H9 (cell line): ENCODE results near the gene MDK. TPM values are rescaled to one million over a fixed set of nuclear protein-coding genes. Genes with fewer than 3 reads are reported as not detected.

Source experiments
- DNase-seq: peaks from one replicate; pipeline ENCODE4 v3.0.0-alpha.2; 2017
- H2AFZ ChIP-seq: one replicate; pipeline ENCODE4 v1.6.1; 2013; ENCODE audit warnings: mild to moderate bottlenecking, low read length, control low read depth, moderate library complexity
- H2AK5ac ChIP-seq: 2 replicates; pipeline ENCODE4 v1.6.1; 2013; ENCODE audit warnings: low read length, control low read depth, mixed read lengths; ENCODE audit not compliant: insufficient read length
- H2BK120ac ChIP-seq: one replicate; pipeline ENCODE4 v1.6.1; 2013; ENCODE audit warnings: low read depth, mild to moderate bottlenecking, low read length, control low read depth, inconsistent platforms; ENCODE audit not compliant: poor library complexity, severe bottlenecking
- H2BK12ac ChIP-seq: 2 replicates; pipeline ENCODE4 v1.6.1; 2013; ENCODE audit warnings: low read length, control low read depth, mixed read lengths, low read depth; ENCODE audit not compliant: insufficient read length
- H2BK15ac ChIP-seq: 2 replicates; pipeline ENCODE4 v1.6.1; 2013; ENCODE audit warnings: low read depth, low read length, control low read depth
- H2BK20ac ChIP-seq: one replicate; pipeline ENCODE4 v1.6.1; 2013; ENCODE audit warnings: low read depth, mild to moderate bottlenecking, low read length, control low read depth, inconsistent platforms; ENCODE audit not compliant: poor library complexity, severe bottlenecking
- H2BK5ac ChIP-seq: 2 replicates; pipeline ENCODE4 v1.6.1; 2013; ENCODE audit warnings: low read length, control low read depth, mixed read lengths; ENCODE audit not compliant: insufficient read length
- H3K14ac ChIP-seq: 2 replicates; pipeline ENCODE4 v1.6.1; 2013; ENCODE audit warnings: low read length, control low read depth; ENCODE audit not compliant: insufficient read depth
- H3K18ac ChIP-seq: 2 replicates; pipeline ENCODE4 v1.6.1; 2013; ENCODE audit warnings: low read depth, mild to moderate bottlenecking, mixed read lengths, low read length, control low read depth; ENCODE audit not compliant: insufficient read length
- H3K23ac ChIP-seq: 2 replicates; pipeline ENCODE4 v1.6.1; 2013; ENCODE audit warnings: low read length, control low read depth, mixed read lengths, low read depth; ENCODE audit not compliant: insufficient read length
- H3K23me2 ChIP-seq: 2 replicates; pipeline ENCODE4 v1.6.1; 2013; ENCODE audit warnings: low read depth, mild to moderate bottlenecking, mixed read lengths, low read length, control low read depth; ENCODE audit not compliant: insufficient read length, poor library complexity, severe bottlenecking
- H3K27ac ChIP-seq: 2 replicates; pipeline ENCODE4 v1.5.1; 2013; ENCODE audit warnings: low read length, control low read depth, mixed read lengths, low read depth; ENCODE audit not compliant: insufficient read length
- H3K27me3 ChIP-seq: 2 replicates; pipeline ENCODE4 v1.6.1; 2013; ENCODE audit warnings: low read length, control low read depth, inconsistent platforms; ENCODE audit not compliant: insufficient read depth
- H3K4ac ChIP-seq: 2 replicates; pipeline ENCODE4 v1.6.1; 2013; ENCODE audit warnings: low read depth, mild to moderate bottlenecking, control low read depth, inconsistent platforms, low read length, moderate library complexity
- H3K4me1 ChIP-seq: 2 replicates; pipeline ENCODE4 v1.6.1; 2013; ENCODE audit warnings: low read length, control low read depth, inconsistent platforms; ENCODE audit not compliant: insufficient read depth
- H3K4me2 ChIP-seq: 2 replicates; pipeline ENCODE4 v1.6.1; 2013; ENCODE audit warnings: low read length, control low read depth, mixed read lengths; ENCODE audit not compliant: insufficient read length, insufficient read depth
- H3K56ac ChIP-seq: 2 replicates; pipeline ENCODE4 v1.6.1; 2013; ENCODE audit warnings: low read depth, mild to moderate bottlenecking, mixed read lengths, low read length, control low read depth; ENCODE audit not compliant: insufficient read length
- H3K79me1 ChIP-seq: 2 replicates; pipeline ENCODE4 v1.6.1; 2013; ENCODE audit warnings: low read depth, mild to moderate bottlenecking, moderate library complexity, low read length, control low read depth, inconsistent platforms; ENCODE audit not compliant: insufficient read depth, poor library complexity, severe bottlenecking
- H3K79me2 ChIP-seq: 2 replicates; pipeline ENCODE4 v1.6.1; 2013; ENCODE audit warnings: low read length, control low read depth, inconsistent platforms; ENCODE audit not compliant: insufficient read depth
- H3K9ac ChIP-seq: 2 replicates; pipeline ENCODE4 v1.6.1; 2013; ENCODE audit warnings: low read length, control low read depth, mixed read lengths; ENCODE audit not compliant: insufficient read length; ENCODE audit errors: extremely low read depth
- H3K9me3 ChIP-seq: one replicate; pipeline ENCODE4 v1.6.1; 2013; ENCODE audit warnings: low read depth, low read length, inconsistent platforms; ENCODE audit not compliant: control insufficient read depth
- H3T11ph ChIP-seq: one replicate; pipeline ENCODE4 v1.6.1; 2013; ENCODE audit warnings: mild to moderate bottlenecking, low read length, control low read depth, inconsistent platforms
- H4K20me1 ChIP-seq: one replicate; pipeline ENCODE4 v1.6.1; 2013; ENCODE audit not compliant: control insufficient read depth, insufficient read length, insufficient read depth
- H4K5ac ChIP-seq: 2 replicates; pipeline ENCODE4 v1.6.1; 2013; ENCODE audit warnings: low read depth, mild to moderate bottlenecking, mixed read lengths, low read length, control low read depth; ENCODE audit not compliant: insufficient read length
- H4K8ac ChIP-seq: replicated peaks from 2 replicates; pipeline ENCODE4 v1.6.1; 2013; ENCODE audit warnings: low read length, control low read depth, mixed read lengths, low read depth; ENCODE audit not compliant: insufficient read length
- H4K91ac ChIP-seq: 2 replicates; pipeline ENCODE4 v1.6.1; 2013; ENCODE audit warnings: low read depth, mild to moderate bottlenecking, moderate library complexity, mixed read lengths, low read length, control low read depth; ENCODE audit not compliant: insufficient read length
- H3K27ac Mint-ChIP-seq, 3 experiments: 2 replicates in 2 of 3; 3 replicates in 1 of 3; pipeline ENCODE4 v1.8.0; 2020 to 2021; ENCODE audit warnings: mixed read lengths in 3 of 3, mild to moderate bottlenecking in 1 of 3, moderate library complexity in 1 of 3
- H3K27me3 Mint-ChIP-seq: 2 replicates; pipeline ENCODE4 v1.8.0; 2021; ENCODE audit warnings: low read depth, mild to moderate bottlenecking, moderate library complexity, mixed read lengths
- H3K36me3 Mint-ChIP-seq, 3 experiments: 2 replicates in 2 of 3; 3 replicates in 1 of 3; pipeline ENCODE4 v1.8.0; 2020 to 2021; ENCODE audit warnings: low read depth in 3 of 3, mixed read lengths in 3 of 3; ENCODE audit not compliant: insufficient read depth in 1 of 3
- H3K4me1 Mint-ChIP-seq, 2 experiments: 2 replicates each; pipeline ENCODE4 v1.8.0; 2020; ENCODE audit warnings: mixed read lengths in 2 of 2
- H3K4me3 Mint-ChIP-seq, 2 experiments: 2 replicates in 1 of 2; 3 replicates in 1 of 2; pipeline ENCODE4 v1.8.0; 2020 to 2021; ENCODE audit warnings: mild to moderate bottlenecking in 2 of 2, mixed read lengths in 2 of 2, moderate library complexity in 1 of 2
- H3K9me3 Mint-ChIP-seq, 2 experiments: 2 replicates in 1 of 2; 3 replicates in 1 of 2; pipeline ENCODE4 v1.8.0; 2020; ENCODE audit warnings: mild to moderate bottlenecking in 2 of 2, mixed read lengths in 2 of 2, moderate library complexity in 1 of 2
- WGBS: extraction: QIAGEN DNeasy Blood & Tissue Kit; methylation state at CpG from one replicate; pipeline ENCODE4 v1.1.7; 2013; ENCODE audit warnings: missing lambda C conversion rate, low lambda C conversion rate, mixed read lengths; ENCODE audit not compliant: insufficient read length; ENCODE audit errors: extremely low coverage; 5-methylcytosine and 5-hydroxymethylcytosine counted together
- total RNA-seq: library from RNA; stranded (reverse); gene quantifications from 2 replicates; pipeline ENCODE4 v1.2.1, GENCODE V29; 2021
- TF ChIP-seq, protein P1 (sequence below): fragments of 200-600 bp; sonication (generic); conservative IDR thresholded peaks from 3 replicates; pipeline ENCODE4 v1.8.0; 2021; ENCODE audit warnings: antibody characterized with exemption, mild to moderate bottlenecking

The MDK gene
- total RNA-seq, 1 experiment from 2014 or later = 392 TPM

DNA sequence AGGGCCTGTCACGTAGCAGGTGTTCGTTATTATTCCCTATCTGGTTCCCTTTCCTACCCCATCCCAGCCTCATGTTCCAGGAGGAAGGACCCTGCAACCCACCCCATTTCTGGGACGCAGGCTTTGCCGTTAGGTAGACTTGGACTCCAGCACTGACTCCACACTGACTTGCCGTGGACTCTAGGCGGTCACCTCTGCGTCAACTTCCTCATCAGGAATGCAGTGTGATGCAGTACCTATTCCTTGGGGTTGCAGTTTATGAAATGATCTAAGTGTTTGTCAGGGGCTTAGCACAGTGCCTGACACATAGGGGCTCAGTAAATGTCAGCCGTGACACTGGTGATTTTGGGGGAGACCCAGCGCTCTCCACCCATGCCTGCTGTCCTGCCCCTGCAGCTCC lies 17.4 kb upstream of the MDK start:
- H3K27ac ChIP-seq = no peak overlapping the region

More for the DNA sequence above, 17.4 kb upstream of the MDK start:
- Histone ChIP-seq H3K23me2 (no peaks in the 10 kb centered on the region), H2BK20ac (no peak overlapping the region), H2BK12ac (no peak overlapping the region), H2AK5ac (no peak overlapping the region), H4K5ac (no peak overlapping the region), H3K4me1 (no peaks in the 10 kb centered on the region; the same call in 1 of the 2 replicates), H3K9me3 (no peaks in the 10 kb centered on the region), H4K91ac (no peak overlapping the region), H3K4me2 (no peak overlapping the region), H3T11ph (no peak overlapping the region), H3K27me3 (no peaks in the 10 kb centered on the region), H3K4ac (no peak overlapping the region), H3K14ac (no peak overlapping the region; the same call in 1 of the 2 replicates), H2BK120ac (no peak overlapping the region), H2BK5ac (no peak overlapping the region), H3K23ac (no peak overlapping the region), H3K18ac (no peak overlapping the region), H2BK15ac (no peak overlapping the region), H3K56ac (no peak overlapping the region), H4K8ac (no peak overlapping the region), H3K79me2 (no peaks in the 10 kb centered on the region; the same call in 1 of the 2 replicates), H4K20me1 (no peaks in the 10 kb centered on the region), H3K9ac (no peak overlapping the region), H2AFZ (no peak overlapping the region), H3K79me1 (no peaks in the 10 kb centered on the region)
- TF ChIP-seq, protein P1, sequence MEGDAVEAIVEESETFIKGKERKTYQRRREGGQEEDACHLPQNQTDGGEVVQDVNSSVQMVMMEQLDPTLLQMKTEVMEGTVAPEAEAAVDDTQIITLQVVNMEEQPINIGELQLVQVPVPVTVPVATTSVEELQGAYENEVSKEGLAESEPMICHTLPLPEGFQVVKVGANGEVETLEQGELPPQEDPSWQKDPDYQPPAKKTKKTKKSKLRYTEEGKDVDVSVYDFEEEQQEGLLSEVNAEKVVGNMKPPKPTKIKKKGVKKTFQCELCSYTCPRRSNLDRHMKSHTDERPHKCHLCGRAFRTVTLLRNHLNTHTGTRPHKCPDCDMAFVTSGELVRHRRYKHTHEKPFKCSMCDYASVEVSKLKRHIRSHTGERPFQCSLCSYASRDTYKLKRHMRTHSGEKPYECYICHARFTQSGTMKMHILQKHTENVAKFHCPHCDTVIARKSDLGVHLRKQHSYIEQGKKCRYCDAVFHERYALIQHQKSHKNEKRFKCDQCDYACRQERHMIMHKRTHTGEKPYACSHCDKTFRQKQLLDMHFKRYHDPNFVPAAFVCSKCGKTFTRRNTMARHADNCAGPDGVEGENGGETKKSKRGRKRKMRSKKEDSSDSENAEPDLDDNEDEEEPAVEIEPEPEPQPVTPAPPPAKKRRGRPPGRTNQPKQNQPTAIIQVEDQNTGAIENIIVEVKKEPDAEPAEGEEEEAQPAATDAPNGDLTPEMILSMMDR = no peak
- 0 out of 7 replicates have a peak overlapping the region, but pooled peaks of 1 of the 3 experiments have one; percentile 61 for H3K27ac Mint-ChIP-seq
- no peaks in the 10 kb centered on the region for H3K9me3 Mint-ChIP-seq
- peaks cover 3 to 11% (median 7%) of the 10 kb centered on the region in 3 experiments for H3K36me3 Mint-ChIP-seq
- no peak for DNase-seq
- H3K27me3 Mint-ChIP-seq = no peaks in the 10 kb centered on the region
- H3K4me1 Mint-ChIP-seq = peaks cover 25 to 43% of the 10 kb centered on the region in 2 experiments
- no CpG with 5 or more reads among the region's 9 CpGs for WGBS
- no peak overlapping the region for H3K4me3 Mint-ChIP-seq
